ENCODE measurements around the gene CCT3.
"Not testable (repeated sequence)": the region's sequence is repeated elsewhere in the genome, so short reads cannot be mapped to it uniquely, and the experiment has no call there.

CCT3 gene

DNA sequence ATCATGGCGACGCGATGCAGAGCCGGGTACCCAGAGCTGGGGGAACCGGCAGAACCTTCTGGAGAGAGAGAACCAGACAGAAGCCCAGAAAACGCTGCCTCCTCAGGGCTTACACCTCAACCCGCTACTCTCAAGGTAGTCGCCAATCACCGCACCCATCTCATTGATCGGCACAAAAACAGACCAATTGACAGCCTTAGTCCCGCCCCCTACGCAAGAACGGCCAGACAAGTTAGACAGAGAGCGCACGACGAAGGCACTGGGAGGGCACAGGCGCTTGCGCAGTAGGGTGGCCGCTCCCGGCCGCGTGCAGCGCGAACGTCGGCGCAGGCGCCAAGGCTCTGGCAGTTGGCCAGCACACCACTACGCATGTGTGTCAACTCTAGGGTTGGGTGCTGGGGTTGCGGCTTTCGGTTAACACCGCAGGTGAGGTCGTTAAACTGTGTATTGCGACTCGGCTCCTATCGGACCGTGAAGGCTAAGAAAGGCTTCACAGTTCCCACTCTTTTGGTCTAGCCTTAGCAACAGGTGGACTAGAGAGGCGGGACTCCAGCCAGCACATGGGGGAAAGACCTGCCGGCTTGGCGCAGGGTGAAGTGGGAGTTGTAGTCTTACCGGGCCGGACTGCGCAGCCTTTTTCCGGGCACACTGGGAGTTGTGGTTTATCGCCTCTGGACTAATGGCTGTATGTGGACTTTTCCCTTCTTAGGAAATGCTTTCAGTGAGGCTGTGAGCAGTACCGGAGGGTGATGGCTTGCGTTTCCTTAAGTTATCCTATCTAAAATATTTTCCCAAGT is at the start of gene CCT3, which contains the start of gene TSACC:
Gene CCT3 (minus strand): TSS at position 113 of the 797 bp plus-strand sequence. CDS start 108 bp downstream, at position 5.
Gene TSACC (plus strand): TSS at position 347 of the 797 bp plus-strand sequence. CDS start 1,232 bp downstream, outside the sequence.
- DNase-seq (ENCODE audit: low spot score) = peak; percentile 100

GRCh38 chr1:156387870-156388173 is 49.7 kb upstream of the CCT3 start:
- no peak for DNase-seq (ENCODE audit: low spot score)

GRCh38 chr1:156386949-156387869 is 49.1 kb upstream of the CCT3 start:
- DNase-seq (ENCODE audit: low spot score) = no peak

DNA sequence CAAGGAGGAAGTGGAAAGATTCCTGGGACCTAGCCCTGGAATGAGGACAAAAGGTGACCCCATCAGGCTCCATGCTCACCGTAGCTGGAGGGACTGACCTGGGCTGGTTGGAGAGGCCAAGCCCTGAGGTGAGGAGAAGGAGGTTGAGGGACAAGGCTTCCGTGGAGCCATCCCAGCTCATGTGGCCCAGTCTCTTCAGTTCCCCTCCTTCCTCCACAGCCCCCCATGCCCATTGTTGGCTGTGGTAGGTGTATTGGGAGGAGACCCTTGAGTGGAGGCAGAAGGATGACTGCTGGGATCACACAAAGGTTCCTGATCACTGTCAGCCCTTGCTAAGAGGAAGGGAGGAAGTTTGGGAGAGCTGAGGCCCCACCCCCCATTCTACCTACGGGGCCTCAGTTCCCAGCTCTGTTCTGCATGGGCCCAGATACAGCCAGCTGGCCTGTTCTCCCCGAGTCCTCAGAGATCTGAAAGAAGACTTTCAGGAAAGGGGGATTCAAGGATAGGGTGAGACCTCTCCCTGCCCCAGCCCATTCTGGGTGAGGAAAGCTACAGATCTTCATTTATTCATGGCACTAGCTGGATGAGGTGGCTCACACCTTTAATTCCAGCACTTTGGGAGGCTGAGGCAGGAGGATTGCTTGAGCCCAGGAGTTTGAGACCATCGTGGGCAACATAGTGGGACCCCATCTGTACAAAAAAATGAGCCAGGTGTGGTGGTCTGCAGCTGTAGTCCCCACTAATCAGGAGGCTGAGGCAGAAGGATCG is 48.2 kb upstream of the CCT3 start:
- DNase-seq (ENCODE audit: low spot score) = no peak

- peak; percentile 81 for DNase-seq (ENCODE audit: low spot score)
Measured at GRCh38 chr1:156385534-156386031, 47.5 kb upstream of the CCT3 start.

GRCh38 chr1:156384658-156385057 is 46.6 kb upstream of the CCT3 start:
- no peak for DNase-seq (ENCODE audit: low spot score)

DNA sequence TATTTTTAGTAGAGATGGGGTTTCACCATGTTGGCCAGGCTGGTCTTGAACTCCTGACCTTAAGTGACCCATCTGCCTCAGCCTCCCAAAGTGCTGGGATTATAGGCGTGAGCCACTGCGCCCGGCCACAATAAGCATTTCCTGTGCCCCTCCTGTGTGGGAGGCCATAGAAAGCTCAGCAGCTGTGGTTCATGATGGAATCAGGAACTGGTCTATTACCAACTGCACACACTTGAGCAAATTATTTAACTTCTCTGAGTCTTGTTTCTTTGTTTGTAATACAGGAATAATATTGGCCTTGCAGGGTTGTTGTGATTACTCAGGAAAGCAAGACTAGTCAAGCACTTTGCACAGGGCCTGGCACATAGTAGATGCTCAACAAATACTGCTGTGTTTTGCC is 45.9 kb upstream of the CCT3 start:
- no peak for DNase-seq (ENCODE audit: low spot score)

GRCh38 chr1:156383023-156383422 is 44.9 kb upstream of the CCT3 start:
- peak; percentile 82 for DNase-seq (ENCODE audit: low spot score)

DNA sequence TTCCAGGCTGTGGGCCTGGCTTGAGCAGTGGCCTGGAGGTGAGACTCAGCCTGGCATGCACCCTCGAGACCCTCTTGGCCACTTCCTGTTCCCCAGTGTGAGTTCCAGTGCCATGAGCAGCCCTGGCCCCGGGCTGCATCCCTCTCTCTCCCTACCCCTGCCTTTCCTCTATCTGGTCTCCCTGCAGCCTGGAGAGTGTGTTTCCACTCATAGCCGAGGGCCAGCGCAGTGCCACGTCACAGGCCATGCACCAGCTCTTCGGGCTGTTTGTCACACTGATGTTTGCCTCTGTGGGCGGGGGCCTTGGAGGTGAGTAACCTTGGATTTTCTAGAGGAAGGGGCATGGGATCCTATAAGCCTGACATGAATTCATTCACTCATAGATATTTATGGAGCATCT is 44.5 kb upstream of the CCT3 start:
- DNase-seq (ENCODE audit: low spot score) = no peak

DNA sequence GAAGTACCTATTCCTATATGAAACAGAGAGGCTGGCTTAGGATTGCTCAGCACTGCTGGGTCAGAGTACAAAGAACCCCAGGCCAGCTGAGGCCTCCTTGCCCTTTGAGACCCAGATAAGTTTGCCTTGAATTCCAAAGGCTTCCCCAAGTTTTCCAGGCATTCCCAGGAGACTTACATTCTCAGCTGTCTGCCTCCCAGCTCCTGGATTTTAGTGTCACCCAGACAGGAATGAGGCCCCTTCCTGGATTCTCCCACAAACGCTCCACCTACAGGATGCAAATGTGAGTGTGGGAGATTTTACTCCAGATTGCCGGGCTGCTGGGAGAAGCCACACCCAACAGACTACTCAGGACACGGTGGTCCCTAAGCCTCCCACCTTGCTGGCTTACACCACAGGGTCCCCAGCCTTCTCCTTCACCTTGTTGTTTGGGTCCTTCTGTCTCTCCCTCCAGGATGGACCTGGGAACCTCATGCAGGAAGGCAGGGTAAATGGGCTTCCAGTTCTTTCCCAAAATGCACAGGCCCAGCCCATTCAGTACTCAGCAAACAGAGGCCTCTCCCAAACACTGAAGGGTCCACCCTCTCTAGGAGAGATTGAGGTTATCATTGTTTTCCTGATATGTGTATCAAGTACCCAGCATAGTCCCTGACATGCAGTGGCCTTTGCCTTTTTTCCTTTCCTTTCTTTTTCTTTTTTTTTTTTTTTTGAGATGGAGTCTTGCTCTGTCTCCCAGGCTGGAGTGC is 41.5 kb upstream of the CCT3 start:
- no peak for DNase-seq (ENCODE audit: low spot score)

GRCh38 chr1:156378557-156378956 is 40.5 kb upstream of the CCT3 start:
- no peak for DNase-seq (ENCODE audit: low spot score)

DNA sequence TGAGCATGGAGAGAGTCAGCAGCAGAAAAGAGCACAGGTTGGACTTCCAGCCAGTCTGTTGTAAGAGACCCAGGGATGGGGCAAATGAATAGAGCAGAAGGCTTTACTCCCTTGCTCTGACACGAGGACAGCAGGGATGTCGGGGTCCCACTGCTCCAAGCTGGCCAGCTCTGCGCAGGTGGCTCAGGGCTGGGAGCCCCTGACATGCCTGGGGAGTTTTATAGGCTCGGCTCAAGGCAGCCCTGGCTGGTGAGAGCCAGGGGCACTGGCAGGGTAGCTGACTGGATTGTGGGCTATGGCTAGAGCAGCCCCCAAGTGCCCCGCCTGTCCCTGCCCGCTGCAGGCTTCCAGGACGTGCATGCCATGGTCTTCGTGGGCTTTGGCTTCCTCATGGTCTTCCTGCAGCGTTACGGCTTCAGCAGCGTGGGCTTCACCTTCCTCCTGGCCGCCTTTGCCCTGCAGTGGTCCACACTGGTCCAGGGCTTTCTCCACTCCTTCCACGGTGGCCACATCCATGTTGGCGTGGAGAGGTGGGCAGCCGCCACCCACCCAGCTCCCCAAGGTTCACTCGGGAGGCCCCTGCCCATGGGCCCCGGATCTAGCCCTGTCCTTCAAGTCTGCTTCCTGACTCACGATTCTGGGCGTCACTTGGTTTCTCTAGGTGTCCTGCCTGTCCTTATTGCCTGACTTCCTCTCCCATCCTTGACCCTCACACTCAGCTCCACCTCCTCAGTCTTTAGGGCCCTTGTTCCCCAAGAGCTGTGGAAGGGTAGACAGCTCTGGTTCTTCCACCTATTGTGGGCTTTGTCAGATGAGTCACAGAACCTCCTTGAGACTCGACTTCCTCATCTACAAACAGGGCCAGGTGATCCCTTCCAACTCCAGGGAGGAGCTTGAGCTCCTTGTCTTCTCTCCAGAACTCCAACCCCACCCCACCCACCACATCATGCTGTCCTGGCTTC is 39.1 kb upstream of the CCT3 start:
- DNase-seq (ENCODE audit: low spot score) = no peak

GRCh38 chr1:156376146-156376545 is 38.1 kb upstream of the CCT3 start:
- DNase-seq (ENCODE audit: low spot score) = no peak

DNA sequence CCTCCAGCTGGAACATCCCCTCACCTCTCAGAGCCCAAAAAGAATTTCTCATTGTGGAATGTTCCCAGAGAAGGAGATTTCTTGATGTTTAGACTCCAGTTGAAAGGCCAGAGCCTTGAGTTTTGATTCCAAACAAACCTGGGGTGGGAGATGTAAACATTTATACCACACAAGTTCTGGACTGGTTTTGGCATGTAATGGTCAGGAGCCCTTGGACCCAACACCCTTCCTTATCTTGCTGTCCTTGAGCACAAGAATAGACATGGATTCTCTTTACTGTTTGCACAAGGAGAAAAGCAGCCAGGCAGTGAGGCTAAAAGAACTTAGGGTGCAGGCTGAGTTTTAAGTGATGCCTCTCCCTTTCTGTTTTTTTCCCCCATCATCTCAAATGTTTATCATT is 35.5 kb upstream of the CCT3 start:
- no peak for DNase-seq (ENCODE audit: low spot score)

GRCh38 chr1:156372876-156373275 is 34.8 kb upstream of the CCT3 start:
- no peak for DNase-seq (ENCODE audit: low spot score)

DNA sequence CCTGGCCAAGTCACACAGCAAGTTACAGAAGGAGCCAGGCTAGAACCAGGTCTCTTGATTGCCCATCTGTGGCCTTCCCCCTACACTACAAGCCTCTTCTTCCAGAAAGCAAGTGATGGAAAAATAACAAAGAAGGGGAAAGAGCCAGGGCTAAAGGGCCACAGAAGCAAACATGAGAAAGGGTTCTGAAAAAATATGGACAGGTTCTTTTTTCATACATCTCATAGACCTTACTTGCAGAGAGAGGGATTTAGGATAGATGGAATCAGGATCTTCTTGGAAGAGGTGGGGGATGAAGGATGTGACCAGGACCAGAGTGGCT is 34.1 kb upstream of the CCT3 start:
- peak; percentile 60 for DNase-seq (ENCODE audit: low spot score)

DNA sequence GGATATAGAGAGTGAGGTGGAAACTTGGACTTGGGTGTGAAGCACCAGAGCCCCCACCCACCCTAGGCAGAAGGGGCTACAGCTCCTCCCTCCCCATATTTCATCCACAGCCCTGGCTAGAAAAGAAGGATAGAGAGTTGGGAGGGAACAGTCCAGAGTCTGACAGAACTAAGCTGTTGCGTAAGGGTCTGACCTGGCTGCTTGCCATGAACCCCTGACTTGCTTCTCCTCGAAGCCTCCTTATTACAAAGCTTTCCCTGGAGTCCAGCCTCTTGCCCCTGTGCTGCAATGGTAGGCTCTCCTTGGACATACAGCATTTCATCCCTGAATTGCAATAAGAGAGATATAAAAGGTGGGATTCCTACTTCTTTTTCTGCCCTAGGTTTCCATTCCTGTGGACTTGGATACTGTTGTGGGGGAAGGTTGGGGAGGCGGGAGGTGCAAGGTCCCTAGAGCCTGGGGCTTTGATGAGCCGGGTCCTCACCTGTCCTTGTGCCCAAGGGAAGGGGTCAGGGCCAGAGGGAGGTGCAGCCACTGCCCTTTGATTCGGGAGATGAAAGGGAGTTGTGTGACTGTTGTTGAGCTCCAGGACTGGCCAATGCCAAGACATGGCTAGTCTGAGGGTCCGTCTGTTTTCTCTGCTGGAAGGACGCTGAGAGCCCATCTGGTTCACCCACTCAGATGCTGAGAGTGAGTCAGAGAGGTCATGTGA is 33.6 kb upstream of the CCT3 start:
- no peak for DNase-seq (ENCODE audit: low spot score)

DNA sequence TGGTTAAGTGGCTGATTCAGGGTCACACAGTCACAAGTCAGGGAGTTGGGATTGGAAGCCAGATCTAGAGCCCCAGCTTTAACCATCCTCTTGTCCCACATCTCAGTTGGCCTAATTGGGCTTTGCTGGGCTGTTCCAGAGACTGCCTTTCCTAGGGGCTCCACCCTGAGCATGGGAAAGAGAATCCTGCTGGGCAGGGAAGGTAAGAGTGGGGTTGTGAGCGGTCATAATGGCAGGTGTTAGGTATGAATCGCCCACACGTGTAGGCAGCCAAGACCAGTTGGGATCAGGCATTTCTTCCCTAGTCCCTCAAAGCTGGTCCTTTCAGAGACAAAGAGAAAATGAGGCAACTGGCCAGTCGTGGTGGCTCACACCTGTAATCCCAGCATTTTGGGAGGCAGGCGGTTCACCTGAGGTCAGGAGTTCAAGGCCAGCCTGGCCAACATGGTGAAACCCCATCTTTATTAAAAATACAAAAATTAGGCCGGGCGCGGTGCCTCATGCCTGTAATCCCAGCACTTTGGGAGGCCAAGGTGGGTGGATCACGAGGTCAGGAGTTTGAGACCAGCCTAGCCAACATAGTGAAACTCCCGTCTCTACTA is 31.7 kb upstream of the CCT3 start:
- DNase-seq (ENCODE audit: low spot score) = not testable (repeated sequence)
